ENCODE results near the gene ARMH4.

Gene ARMH4

DNA sequence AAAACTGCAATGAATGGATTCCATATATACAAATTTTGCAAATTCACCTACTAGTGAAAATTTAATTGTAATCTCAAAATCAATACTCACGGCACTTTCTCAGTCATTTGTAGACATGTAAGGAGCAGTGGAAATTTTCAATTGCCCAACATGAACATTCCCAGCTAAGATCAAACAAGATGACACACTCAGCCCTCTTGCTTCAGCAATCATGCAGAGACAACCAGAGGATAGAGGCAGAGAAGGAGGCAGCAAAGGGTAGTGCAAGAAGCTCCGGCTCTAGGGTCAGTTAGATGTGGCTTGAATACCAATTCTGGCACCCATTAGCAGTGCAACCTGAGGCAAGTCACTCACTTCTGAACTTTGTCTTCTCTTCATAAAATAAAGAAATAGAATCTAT is 194.6 kb downstream of the ARMH4 start:
- no peak for DNase-seq
